HG03432 (cell line): ENCODE measurements around the gene MAGI2.
"Not testable (repeated sequence)": the region's sequence is repeated elsewhere in the genome, so short reads cannot be mapped to it uniquely, and the experiment has no call there.

Experiments
- ATAC-seq: cut with Tn5 transposase; IDR thresholded peaks from one replicate; pipeline ENCODE4 v1.9.1; 2021; ENCODE audit warnings: mild to moderate bottlenecking, moderate library complexity; ENCODE audit not compliant: unreplicated experiment

MAGI2 gene

DNA sequence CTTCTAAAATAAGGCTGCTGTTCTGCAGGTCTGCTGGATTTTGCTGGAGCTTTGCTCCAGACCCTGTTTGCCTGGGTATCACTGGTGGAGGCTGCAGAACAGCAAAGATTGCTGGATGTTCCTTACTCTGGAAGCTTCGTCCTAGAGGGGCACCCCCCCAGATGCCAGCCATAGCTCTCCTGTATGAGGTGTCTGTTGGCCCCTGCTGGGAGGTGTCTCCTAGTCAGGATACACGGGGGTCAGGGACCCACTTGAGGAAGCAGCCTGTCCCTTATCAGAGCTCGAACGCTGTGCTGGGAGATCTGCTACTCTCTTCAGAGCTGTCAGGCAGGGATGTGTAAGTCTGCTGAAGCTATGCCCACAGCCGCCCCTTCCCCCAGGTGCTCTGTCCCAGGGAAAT, 382.3 kb downstream of the MAGI2 start:
- not testable (repeated sequence) for ATAC-seq

- ATAC-seq: no peak
These were observed 389.2 kb downstream of the MAGI2 start for GRCh38 chr7:79064187-79064823.

DNA sequence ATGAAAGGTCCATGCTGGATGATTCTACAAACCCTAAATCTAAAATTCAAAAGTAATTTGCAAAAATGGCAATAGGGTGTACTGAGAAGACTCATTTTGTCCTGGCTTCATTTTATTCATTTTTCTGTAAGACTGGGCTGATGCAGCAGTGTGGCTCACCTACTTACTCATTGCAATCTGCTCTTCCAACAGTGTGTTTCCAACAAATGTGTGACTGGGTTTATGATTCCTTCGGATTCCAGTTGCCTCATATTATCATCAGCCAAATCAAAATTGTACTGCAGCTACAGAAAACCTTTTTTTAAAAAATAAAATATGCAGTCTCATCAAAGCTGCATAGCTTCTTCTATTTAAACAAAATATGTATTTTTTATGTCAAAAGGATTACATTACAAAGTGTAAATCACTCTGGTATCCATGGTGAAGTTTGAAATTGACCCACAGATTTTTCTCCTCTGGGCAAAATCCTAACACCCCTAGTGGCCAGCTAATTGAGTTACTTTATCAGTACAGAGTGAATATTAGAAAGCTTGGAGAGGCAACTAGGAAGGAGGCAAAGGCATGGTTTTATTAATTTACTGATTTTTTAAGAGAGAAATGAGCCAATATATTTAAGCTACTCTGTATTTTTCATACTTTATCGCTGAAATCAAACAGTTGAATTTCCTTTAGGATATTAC, 390.3 kb downstream of the MAGI2 start:
- no peak for ATAC-seq

DNA sequence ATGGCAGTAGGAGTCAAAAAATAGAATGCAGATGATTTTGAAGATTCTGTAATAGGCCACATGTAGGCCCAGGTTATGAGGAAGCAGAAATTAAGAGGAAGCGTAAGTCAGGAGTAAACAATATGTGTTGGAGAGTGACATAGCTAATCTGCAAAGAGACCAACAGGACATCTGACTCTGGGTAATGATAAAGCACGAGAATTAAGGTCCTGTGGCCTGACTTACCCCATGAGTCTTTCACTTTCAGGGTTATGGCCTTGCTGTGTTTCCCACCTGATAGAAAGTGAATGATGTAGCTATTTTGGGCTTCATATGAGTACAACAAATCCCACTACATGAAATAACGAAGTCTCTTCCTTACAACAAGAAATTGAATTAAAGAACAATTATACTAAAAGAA, 393.0 kb downstream of the MAGI2 start:
- ATAC-seq: no peak

GRCh38 chr7:79055722-79056415, 397.6 kb downstream of the MAGI2 start:
- ATAC-seq: no peak

GRCh38 chr7:79051915-79052314, 401.6 kb downstream of the MAGI2 start:
- ATAC-seq: no peak

- no peak for ATAC-seq
These were observed 402.9 kb downstream of the MAGI2 start for GRCh38 chr7:79050603-79051002.

DNA sequence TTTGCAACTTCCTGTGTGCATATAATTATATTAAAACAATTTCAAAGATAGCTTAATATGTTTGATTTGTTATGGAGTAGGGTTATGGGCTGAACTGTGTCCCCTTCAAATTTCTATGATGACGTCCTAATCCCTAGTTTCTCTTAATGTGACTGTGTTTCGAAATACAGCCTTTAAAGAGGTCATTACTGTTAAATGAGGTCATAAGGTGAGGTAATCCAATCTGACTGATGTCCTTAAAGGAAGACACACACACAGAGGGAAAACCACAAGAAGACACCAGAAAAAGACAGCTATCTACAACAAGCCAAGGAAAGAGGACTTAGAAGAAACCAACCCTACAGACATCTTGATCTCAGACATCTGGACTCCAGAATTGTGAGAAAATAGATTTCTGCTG, 407.4 kb downstream of the MAGI2 start:
- ATAC-seq: no peak

DNA sequence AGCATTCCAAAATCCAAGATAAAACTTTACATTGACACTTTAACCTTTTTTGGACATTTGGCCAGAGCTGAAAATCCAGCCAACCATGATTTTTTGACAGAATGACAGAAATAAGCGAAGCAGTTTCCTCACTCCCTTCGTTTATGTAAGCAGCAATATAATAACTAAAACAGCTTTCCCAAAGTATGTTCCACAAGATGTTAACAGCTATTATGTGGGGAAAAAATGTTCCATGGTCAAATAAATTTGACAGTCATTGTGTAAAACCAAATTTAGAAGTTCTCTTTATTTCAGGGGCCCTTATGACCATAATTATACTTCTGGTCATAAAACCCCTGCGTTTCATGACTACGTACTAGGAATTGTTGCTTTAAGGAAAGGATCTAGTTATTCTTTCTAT, 416.5 kb downstream of the MAGI2 start:
- no peak for ATAC-seq

- ATAC-seq: no peak
These were observed 417.1 kb downstream of the MAGI2 start for GRCh38 chr7:79036356-79036755.

GRCh38 chr7:79035858-79036257, 417.6 kb downstream of the MAGI2 start:
- ATAC-seq: no peak

DNA sequence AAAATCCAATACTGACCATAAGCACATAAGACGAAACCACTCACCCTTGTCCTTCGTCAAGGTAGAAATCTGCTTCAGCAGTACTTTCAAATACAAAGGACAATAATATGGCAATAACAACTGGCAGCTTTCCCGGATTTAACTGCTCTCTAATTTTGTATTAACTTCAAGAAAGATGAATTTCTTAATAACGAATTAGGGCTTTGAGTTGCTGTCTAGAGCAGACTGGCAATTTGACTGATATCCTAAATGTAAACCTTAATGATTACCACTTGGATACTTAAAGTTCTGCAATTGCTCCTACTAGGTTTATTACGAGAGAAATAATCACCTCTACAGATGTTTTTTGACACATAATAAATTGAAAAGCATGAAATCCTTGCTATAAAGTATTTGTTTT, 418.7 kb downstream of the MAGI2 start:
- no peak for ATAC-seq

- not testable (repeated sequence) for ATAC-seq
These were observed 433.8 kb downstream of the MAGI2 start for GRCh38 chr7:79019711-79020110.

- ATAC-seq: no peak
These were observed 441.5 kb downstream of the MAGI2 start for GRCh38 chr7:79011921-79012320.

GRCh38 chr7:79009647-79010046, 443.8 kb downstream of the MAGI2 start:
- ATAC-seq: no peak

- ATAC-seq: no peak
These were observed 444.7 kb downstream of the MAGI2 start for GRCh38 chr7:79008786-79009185.

GRCh38 chr7:78996013-78996412, 457.5 kb downstream of the MAGI2 start:
- ATAC-seq: no peak

GRCh38 chr7:78993341-78993740, 460.1 kb downstream of the MAGI2 start:
- ATAC-seq: no peak

DNA sequence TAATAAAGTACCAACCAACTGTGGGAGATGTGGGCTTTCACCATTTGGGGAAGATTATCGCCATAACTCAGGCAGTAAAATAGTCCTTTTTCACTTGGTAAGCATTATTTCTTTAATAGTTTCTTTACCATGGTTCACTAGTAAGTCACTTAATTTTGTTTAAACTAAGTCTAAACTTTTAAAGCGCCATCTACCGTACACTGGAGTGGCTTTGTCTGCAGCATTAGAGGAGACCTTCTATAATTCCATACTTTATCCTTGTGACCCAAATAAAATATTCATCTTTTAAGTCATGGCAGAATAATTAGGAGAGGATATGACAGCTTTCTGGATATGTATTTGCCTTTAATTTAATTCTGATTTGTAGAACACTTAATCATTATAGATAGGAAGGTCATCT, 468.0 kb downstream of the MAGI2 start:
- no peak for ATAC-seq

DNA sequence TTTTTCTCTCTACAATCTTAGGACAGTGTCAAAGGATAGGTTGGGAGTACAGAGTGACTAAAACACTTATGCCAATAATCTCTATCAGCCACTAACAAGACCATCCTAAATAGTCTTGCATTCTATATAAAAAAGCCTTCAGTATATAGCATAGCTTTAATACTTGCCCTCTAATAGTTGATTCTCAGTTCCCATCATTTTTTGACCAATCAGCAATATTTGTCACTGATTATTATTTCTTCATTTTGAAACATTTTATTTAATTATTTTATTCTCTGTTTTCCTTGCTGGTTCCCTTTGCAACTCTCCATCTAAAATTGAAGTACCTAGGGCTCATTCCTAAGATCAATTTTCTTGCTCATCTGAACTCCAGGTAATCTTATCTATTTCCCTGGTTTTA, 470.0 kb downstream of the MAGI2 start:
- ATAC-seq: no peak

- no peak for ATAC-seq
These were observed 483.0 kb downstream of the MAGI2 start for GRCh38 chr7:78970440-78970916.

- no peak for ATAC-seq
These were observed 484.5 kb downstream of the MAGI2 start for GRCh38 chr7:78968951-78969350.
